Epithelial cell of proximal tubule (primary cell): ENCODE results near the gene SFXN5. TPM values are rescaled to one million over a fixed set of nuclear protein-coding genes. Genes with fewer than 3 reads are reported as not detected.

ENCODE experiments used
- DNase-seq: peaks from one replicate; pipeline ENCODE4 v3.0.0-alpha.2; 2011; ENCODE audit warnings: low read depth
- H3K4me3 ChIP-seq: 2 replicates; pipeline ENCODE4 v1.5.1; 2011; ENCODE audit warnings: low read depth, mild to moderate bottlenecking, low read length
- CTCF ChIP-seq: conservative IDR thresholded peaks from 2 replicates; pipeline ENCODE4 v1.5.1; 2012; ENCODE audit warnings: low read depth, mild to moderate bottlenecking, low read length
- total RNA-seq: library from RNA; depleted of rRNA; stranded (reverse); fragments of >200 nt; gene quantifications from 2 replicates; pipeline ENCODE4 v1.2.3, GENCODE V29; 2015

The SFXN5 gene
- total RNA-seq, 1 donor from 2014 or later, result 8.4 TPM

- no peak for DNase-seq
- TF ChIP-seq CTCF, result no peak
- H3K4me3 ChIP-seq, result peak overlapping the region; percentile 91
These were observed 40.8 kb upstream of the SFXN5 start for GRCh38 chr2:73112026-73112912.

- peak; percentile 39 for DNase-seq
- peak; percentile 12 for TF ChIP-seq CTCF
- H3K4me3 ChIP-seq, result peak overlapping the region; percentile 91
These were observed 39.8 kb upstream of the SFXN5 start for GRCh38 chr2:73111073-73112025.

GRCh38 chr2:73110168-73111072 lies 38.9 kb upstream of the SFXN5 start:
- DNase-seq, result no peak
- no peak for TF ChIP-seq CTCF
- H3K4me3 ChIP-seq, result peak overlapping the region; percentile 91

GRCh38 chr2:73109431-73110167 lies 38.1 kb upstream of the SFXN5 start:
- H3K4me3 ChIP-seq, result peak overlapping the region; percentile 91
- no peak for TF ChIP-seq CTCF
- no peak for DNase-seq

GRCh38 chr2:73107211-73107926 lies 35.9 kb upstream of the SFXN5 start:
- DNase-seq, result no peak
- H3K4me3 ChIP-seq, result no peak overlapping the region
- no peak for TF ChIP-seq CTCF
